HFFc6 (cell line): ENCODE measurements around the gene SSBP2. TPM values are rescaled to one million over a fixed set of nuclear protein-coding genes. Genes with fewer than 3 reads are reported as not detected.
A peak's percentile ranks its signal among the peaks of the same experiment; 100 is the strongest.

ENCODE experiments used
- DNase-seq: peaks from one replicate; pipeline ENCODE4 v3.0.0-alpha.2; 2018
- H3K27ac Mint-ChIP-seq: 2 replicates; pipeline ENCODE4 v1.8.0; 2020; ENCODE audit warnings: mild to moderate bottlenecking, mixed read lengths
- H3K27me3 Mint-ChIP-seq: 2 replicates; pipeline ENCODE4 v1.8.0; 2021; ENCODE audit warnings: mild to moderate bottlenecking, moderate library complexity, mixed read lengths; ENCODE audit not compliant: insufficient read depth
- H3K36me3 Mint-ChIP-seq: 2 replicates; pipeline ENCODE4 v1.8.0; 2021; ENCODE audit warnings: low read depth, mixed read lengths
- H3K4me1 Mint-ChIP-seq: 2 replicates; pipeline ENCODE4 v1.8.0; 2020; ENCODE audit warnings: low read depth, mixed read lengths
- H3K4me3 Mint-ChIP-seq: 2 replicates; pipeline ENCODE4 v1.8.0; 2020; ENCODE audit warnings: mild to moderate bottlenecking, moderate library complexity, mixed read lengths
- H3K9me3 Mint-ChIP-seq: 2 replicates; pipeline ENCODE4 v1.8.0; 2020; ENCODE audit warnings: mild to moderate bottlenecking, mixed read lengths
- CTCF ChIP-seq: fragments of 200-600 bp; sonication (generic); IDR thresholded peaks from 2 replicates; pipeline ENCODE4 v1.5.0; 2021; ENCODE audit warnings: antibody characterized with exemption, mild to moderate bottlenecking
- total RNA-seq, 6 experiments: library from RNA; stranded (reverse); fragmentation: NEBNext Ultra II Directional; extraction: Animal tissue kit (Norgen Biotek cat#: 25700); gene quantifications; 2 replicates in 1 of 6; 3 replicates in 5 of 6; pipeline ENCODE4 v1.2.3, GENCODE V29; 2021

SSBP2 gene
- total RNA-seq, 6 experiments from 2014 or later, result 21.0 to 28.6 (median 25.1) TPM

GRCh38 chr5:81788329-81788728 lies 37.4 kb upstream of the SSBP2 start:
- Mint-ChIP-seq H3K27me3 (no peaks in the 10 kb centered on the region; the same call in 1 of the 2 replicates), H3K4me3 (no peak overlapping the region), H3K36me3 (no peaks in the 10 kb centered on the region), H3K27ac (0 out of 2 replicates have a peak overlapping the region, but pooled peaks have one; percentile 15), H3K4me1 (peaks cover 28% of the 10 kb centered on the region), H3K9me3 (no peaks in the 10 kb centered on the region)
- no peak for DNase-seq
- TF ChIP-seq CTCF, result no peak

- TF ChIP-seq CTCF, result no peak
- H3K36me3 Mint-ChIP-seq, result no peaks in the 10 kb centered on the region
- H3K27ac Mint-ChIP-seq, result no peak overlapping the region
- H3K27me3 Mint-ChIP-seq, result no peaks in the 10 kb centered on the region; the same call in 1 of the 2 replicates
- peaks cover 34% of the 10 kb centered on the region for H3K4me1 Mint-ChIP-seq
- peak; percentile 40 for DNase-seq
- H3K9me3 Mint-ChIP-seq, result no peaks in the 10 kb centered on the region
- no peak overlapping the region for H3K4me3 Mint-ChIP-seq
These were observed 36.8 kb upstream of the SSBP2 start for GRCh38 chr5:81787474-81788242.

GRCh38 chr5:81786991-81787390 lies 36.1 kb upstream of the SSBP2 start:
- Mint-ChIP-seq H3K36me3 (no peaks in the 10 kb centered on the region), H3K4me3 (no peak overlapping the region), H3K27me3 (no peaks in the 10 kb centered on the region; the same call in 1 of the 2 replicates), H3K9me3 (no peaks in the 10 kb centered on the region), H3K4me1 (peaks cover 36% of the 10 kb centered on the region), H3K27ac (no peak overlapping the region)
- DNase-seq, result no peak
- no peak for TF ChIP-seq CTCF

- DNase-seq, result no peak
- Mint-ChIP-seq H3K4me3 (no peak overlapping the region), H3K4me1 (peaks cover 36% of the 10 kb centered on the region), H3K27ac (no peak overlapping the region), H3K9me3 (no peaks in the 10 kb centered on the region), H3K36me3 (no peaks in the 10 kb centered on the region), H3K27me3 (no peaks in the 10 kb centered on the region; the same call in 1 of the 2 replicates)
- no peak for TF ChIP-seq CTCF
These were observed 35.6 kb upstream of the SSBP2 start for GRCh38 chr5:81786496-81786895.

GRCh38 chr5:81785322-81785721 lies 34.4 kb upstream of the SSBP2 start:
- no peaks in the 10 kb centered on the region for H3K36me3 Mint-ChIP-seq
- H3K27ac Mint-ChIP-seq, result no peak overlapping the region
- DNase-seq, result no peak
- peaks cover 36% of the 10 kb centered on the region for H3K4me1 Mint-ChIP-seq
- TF ChIP-seq CTCF, result no peak
- no peak overlapping the region for H3K4me3 Mint-ChIP-seq
- no peaks in the 10 kb centered on the region for H3K9me3 Mint-ChIP-seq
- H3K27me3 Mint-ChIP-seq, result no peaks in the 10 kb centered on the region; the same call in 1 of the 2 replicates
